G401 (cell line): ENCODE measurements around the gene CLOCK. TPM values are rescaled to one million over a fixed set of nuclear protein-coding genes. Genes with fewer than 3 reads are reported as not detected.

Source experiments
- DNase-seq: peaks from one replicate; pipeline ENCODE4 v3.0.0-alpha.2; 2015; ENCODE audit warnings: low spot score
- in situ Hi-C: cut with HindIII; loops from 2 replicates; pipeline ENCODE4 v1.10.0; 2016; ENCODE audit warnings: low sequenced_read_pairs, mixed read lengths
- total RNA-seq: library from RNA; depleted of rRNA; stranded (reverse); fragments of >200 nt; shearing (Covaris generic); gene quantifications from 2 replicates; pipeline ENCODE4 v1.2.3, GENCODE V29; 2014; rRNA removed

Gene CLOCK
- total RNA-seq, 1 experiment from 2014 or later = 14.3 TPM

- DNase-seq = peak; percentile 8
- in situ Hi-C loops = no loop called here
Observed at GRCh38 chr4:55397126-55397436, 149.6 kb downstream of the CLOCK start.

DNA sequence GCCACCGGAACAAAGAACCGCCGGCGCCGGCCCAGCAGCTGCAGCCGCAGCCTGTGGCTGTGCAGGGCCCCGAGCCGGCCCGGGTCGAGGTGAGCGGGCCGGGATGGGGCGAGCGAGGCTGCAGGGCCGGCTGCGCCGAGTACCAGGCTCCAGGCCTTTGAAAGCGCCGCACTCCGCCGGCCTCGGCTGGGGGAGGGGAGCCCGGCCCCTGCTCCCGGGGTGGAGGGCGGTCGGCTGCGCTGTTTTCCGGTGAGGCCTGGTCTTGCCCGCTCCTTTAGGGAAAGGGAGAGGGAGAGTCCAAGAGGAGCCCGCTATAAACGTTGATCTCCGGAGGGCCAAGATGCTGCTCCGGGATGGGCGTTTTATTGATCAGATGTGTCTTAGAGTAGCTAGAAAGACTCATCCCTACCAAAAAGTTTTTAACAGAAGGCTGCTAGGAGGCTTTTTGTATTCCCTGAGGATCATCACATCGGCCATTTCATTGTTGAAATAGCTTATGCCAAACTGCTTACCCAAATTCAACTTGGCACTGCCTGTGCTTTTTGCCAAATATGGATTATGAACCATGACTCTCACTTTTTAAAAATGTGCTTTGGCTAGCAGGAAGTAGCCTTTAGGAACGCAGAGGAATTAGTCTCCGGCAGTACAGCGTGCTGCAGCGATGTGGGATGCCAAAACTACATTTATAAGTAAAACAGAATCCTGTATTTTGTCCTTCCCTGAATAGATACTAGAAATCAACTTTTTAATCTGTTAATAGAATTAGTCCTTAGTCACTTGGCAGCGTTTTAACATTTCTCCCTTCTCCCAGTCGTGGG is 150.2 kb downstream of the CLOCK start:
- peak; percentile 36 for DNase-seq
- in situ Hi-C loops = no loop called here

GRCh38 chr4:55395529-55396307 is 151.0 kb downstream of the CLOCK start, which contains the start of gene TMEM165:
Gene TMEM165 (plus strand): TSS chr4:55395957. CDS start chr4:55396190, 233 bp downstream.
- peak; percentile 90 for DNase-seq
- in situ Hi-C loops = no loop called here

DNA sequence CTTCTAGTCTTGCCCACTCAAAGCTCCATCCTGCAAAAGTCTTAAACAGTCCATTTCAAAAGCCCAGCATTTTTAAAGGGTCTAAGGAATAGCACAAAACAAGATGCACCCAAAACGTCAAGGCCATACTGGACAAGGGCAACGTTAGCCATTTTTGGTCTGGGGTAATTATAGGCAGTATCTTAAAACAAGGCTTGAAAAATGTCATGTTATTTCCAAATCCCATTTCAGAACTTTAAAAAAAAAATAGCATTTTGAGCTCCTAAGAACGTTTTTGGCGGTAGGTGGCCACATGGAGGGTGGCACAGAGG is 151.5 kb downstream of the CLOCK start:
- in situ Hi-C loops = no loop called here
- no peak for DNase-seq

- in situ Hi-C loops = no loop called here
- no peak for DNase-seq
Observed at GRCh38 chr4:55393461-55394320, 153.0 kb downstream of the CLOCK start.

GRCh38 chr4:55386840-55387239 is 159.9 kb downstream of the CLOCK start:
- in situ Hi-C loops = no loop called here

DNA sequence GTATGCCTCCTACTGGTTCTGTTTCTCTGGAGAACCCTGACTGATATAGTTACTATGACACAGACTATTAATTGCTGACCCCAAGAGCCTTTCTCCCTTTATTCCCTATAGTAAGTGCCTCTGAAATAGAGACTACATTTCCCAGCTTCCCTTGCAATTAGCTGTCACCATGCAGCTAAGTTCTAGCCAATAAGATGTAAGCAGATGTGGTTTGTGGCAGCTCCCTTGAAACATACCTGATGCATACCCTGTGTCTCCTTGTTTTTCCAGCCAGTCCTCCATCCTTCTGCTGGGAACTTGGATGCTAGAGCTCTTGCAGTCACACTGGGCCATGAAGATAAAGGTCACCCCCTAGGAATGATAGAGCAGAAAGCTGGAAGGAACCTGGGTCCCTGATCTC is 160.6 kb downstream of the CLOCK start:
- in situ Hi-C loops = no loop called here
- peak; percentile 7 for DNase-seq

More at GRCh38 chr4:55386840-55387239, 159.9 kb downstream of the CLOCK start:
- DNase-seq = no peak

- no peak for DNase-seq
- in situ Hi-C loops = no loop called here
Observed at GRCh38 chr4:55385201-55385649, 161.5 kb downstream of the CLOCK start.

DNA sequence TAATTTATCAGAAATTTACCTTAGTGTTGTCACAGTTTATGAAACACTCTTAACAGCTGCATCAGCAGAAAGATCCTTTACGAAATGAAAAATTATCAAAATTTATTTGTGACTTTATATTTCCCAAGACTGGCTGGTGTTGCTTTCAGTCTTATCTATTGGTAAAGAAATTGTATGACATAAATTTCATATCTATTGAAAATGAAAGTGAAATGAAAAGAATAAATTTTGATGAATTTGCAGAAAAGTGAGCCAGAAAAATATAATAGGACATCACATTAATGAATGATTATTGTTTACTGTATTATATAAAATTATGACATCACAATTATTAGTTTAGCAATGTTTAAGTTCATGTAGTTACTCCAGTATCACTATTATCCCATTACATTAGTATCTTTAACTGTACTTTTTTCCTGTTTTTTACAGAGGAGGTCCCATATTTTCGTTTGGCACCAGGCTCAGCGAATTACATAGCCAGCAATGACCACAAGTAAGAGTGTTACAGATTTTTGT is 164.2 kb downstream of the CLOCK start:
- DNase-seq = no peak
- in situ Hi-C loops = no loop called here

DNA sequence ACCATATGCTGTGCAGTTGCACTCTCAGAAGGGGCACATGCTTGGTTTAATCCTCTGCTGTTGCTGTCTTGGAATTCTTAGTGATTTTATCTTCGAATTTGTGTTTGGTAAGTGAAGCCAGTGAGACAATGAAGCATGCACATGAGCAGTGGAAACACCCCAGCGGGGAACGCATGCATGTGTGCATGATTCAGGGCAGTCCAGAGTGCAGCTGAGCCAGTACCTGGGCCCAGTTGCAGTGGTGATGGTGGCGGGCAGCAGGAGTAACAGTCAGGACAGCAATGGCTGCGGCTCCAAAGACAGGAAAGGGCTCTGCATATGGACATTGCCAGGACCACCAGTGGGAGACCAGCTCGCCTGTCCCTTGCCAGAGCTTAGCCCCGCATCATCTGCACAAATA is 165.2 kb downstream of the CLOCK start:
- in situ Hi-C loops = no loop called here
- no peak for DNase-seq

DNA sequence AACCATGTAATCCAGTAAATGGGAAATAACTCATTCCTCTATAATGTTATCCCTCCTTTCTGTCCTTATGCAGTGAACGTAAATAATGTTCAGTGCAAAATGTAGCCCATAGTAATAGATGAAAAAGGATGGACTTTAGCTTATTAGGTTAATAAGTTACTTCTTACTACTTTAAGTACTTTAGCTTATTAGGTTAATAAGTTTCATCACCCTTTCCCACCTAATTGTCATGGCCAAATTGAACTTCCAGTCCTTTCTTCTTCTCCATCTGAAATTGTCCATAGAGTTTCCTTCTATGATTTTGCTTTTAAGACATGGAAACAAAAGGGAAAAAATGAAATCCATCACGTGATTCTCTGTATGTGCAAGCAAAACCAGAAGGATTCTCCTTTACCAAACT is 166.1 kb downstream of the CLOCK start:
- no peak for DNase-seq
- in situ Hi-C loops = no loop called here

- DNase-seq = no peak
- in situ Hi-C loops = no loop called here
Observed at GRCh38 chr4:55378617-55379467, 167.9 kb downstream of the CLOCK start.

Other genes with a start within 250 kb of the CLOCK start
- 7.9 and 13.4 TPM in 2 replicates for gene SRD5A3, start 200.7 kb downstream of the CLOCK start, total RNA-seq
- 87.8 and 127 TPM in 2 replicates for gene TMEM165, start 151.0 kb downstream of the CLOCK start, total RNA-seq
- gene PDCL2, start 45.3 kb upstream of the CLOCK start, total RNA-seq = not detected in 2 replicates
- not detected in 2 replicates for gene NMU, start 89.4 kb upstream of the CLOCK start, total RNA-seq